ENCODE data around the gene TNFRSF12A.

TNFRSF12A gene

GRCh38 chr16:3020247-3020603 is at the start of gene TNFRSF12A:
TNFRSF12A (plus strand) TSS chr16:3020368; CDS start chr16:3020398, 30 bp downstream.
- peak; percentile 74 for DNase-seq

DNA sequence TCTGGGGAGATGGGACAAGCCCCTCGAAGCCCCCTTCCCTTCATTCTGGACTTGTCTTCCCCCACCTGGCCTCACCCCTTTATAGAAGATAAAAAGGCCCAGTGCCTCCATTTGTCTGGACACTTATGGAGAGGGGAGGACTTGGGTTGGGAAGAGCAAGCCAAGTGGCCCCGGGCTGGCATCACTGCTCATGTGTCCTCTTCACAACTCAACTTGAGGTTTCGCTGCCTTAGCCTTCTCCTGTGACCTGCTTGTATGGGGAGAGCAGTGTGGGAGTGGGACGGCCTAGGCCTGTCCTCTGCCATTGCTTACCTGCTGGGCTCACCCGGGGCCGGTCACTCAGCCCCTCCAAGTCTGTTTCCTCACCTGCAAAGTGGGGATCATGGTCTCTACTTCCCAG is 49.6 kb upstream of the TNFRSF12A start:
- DNase-seq, result no peak

DNA sequence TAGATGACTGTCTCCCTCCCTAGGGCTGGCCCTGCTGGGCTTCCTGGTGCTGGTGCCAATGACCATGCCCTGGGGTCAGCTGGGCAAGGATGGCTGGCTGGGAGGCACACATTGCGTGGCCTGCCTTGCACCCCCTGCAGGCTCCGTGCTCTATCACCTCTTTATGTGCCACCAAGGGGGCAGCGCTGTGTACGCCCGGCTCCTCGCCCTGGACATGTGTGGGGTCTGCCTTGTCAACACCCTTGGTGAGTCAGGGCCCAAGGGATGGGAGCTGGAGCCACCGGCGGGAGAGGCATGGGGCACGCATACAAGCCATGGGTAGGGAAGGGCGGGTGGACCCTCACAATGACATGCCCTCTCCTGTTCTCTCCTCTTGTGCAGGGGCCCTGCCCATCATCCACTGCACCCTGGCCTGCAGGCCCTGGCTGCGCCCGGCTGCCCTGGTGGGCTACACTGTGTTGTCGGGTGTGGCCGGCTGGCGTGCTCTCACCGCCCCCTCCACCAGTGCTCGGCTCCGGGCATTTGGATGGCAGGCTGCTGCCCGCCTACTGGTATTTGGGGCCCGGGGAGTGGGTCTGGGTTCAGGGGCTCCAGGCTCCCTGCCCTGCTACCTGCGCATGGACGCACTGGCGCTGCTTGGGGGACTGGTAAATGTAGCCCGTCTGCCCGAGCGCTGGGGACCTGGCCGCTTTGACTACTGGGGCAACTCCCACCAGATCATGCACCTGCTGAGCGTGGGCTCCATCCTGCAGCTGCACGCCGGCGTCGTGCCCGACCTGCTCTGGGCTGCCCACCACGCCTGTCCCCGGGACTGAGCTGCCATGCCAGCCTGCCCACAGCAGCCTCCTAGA is 48.8 kb upstream of the TNFRSF12A start:
- DNase-seq, result no peak

DNA sequence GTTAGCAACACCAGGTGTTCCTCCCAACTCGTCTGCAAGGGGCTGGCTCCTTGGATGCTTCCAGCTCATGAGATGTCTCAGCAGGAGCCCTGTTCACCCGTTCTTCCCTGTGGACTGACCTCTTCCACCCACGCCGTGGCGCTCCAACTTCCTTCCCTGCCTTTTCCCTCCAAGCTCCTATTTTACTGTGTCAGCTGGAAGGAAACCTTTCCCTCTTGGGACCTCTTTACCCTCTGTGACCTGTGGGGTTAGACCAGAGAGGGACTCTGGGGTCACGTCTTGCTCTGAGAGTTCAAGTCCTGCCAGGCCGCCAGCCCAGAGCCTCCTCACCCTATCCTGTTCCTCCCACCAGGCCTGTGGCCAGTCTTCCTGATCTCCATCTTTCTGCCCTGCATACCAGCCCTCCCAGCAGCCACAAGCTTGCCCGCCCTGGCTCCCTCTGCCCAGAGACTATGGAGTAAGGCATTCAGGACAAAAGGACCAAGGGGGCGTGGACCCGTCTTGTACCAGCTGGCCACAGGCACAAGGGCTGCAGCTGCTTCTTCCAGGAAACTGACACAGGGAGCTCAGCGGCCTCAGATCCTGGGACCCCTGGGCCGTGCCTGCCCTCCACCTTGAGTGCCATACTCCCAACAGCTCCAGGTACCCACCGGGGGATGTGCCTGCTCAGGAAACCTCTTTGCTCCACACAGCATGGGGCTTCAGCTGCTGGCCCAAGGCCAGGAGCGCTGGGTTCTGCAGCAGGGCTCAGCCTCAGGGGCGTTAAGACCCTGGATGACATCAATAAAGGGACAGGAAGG is 48.0 kb upstream of the TNFRSF12A start:
- no peak for DNase-seq

DNA sequence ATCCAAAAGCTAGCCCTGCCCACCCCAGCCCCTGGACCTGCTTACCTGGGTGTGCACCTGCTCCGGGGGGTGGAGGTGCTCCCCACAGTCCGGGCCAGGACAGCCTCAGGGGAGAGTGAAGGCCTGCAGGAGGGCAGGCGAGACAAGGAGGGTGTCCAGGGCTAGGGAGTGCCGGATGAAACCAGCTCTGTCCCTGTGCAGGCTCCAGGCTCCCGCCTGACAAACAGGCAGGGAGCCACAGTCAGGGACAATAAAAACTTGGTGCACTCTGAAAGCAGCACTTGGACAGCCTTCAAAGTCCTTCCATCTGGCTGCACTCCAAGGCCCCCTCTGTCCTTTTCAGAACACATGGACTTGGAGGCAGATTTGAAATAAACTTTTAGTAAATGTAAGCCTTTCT is 47.1 kb upstream of the TNFRSF12A start:
- DNase-seq, result no peak

- no peak for DNase-seq
Observed at GRCh38 chr16:2973605-2974318, 46.4 kb upstream of the TNFRSF12A start.

- no peak for DNase-seq
Observed at GRCh38 chr16:2974319-2975056, 45.7 kb upstream of the TNFRSF12A start.

DNA sequence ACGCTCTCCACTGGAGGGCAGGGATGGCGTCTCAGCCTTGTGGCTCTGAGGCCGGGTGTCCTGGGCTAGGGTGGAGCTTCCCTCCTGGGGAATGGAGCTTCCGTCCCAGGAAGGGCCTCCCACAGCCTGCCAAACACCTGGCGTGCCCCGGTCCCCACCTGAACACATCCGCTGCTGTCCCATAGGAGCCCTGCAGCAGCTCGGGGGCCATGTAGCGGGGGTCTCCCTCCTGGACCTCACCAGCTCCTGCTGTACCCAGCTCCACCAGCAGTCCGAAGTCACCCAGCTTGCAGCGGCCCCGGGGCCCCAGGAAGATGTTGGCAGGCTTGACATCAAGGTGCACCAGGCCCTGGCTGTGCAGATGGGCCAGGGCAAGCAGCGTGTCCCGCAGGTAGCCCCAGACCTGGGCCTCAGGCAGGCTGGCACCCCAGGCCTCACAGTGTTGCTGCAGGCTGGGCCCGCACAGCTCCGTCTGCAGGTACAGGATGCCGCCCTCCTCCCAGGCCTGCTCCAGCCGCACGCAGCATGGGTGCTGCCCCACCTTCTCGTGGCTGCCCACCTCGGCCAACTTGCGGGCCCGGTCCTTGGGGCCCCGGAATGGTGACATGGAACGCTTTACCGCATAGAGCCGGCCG is 44.9 kb upstream of the TNFRSF12A start:
- no peak for DNase-seq

DNA sequence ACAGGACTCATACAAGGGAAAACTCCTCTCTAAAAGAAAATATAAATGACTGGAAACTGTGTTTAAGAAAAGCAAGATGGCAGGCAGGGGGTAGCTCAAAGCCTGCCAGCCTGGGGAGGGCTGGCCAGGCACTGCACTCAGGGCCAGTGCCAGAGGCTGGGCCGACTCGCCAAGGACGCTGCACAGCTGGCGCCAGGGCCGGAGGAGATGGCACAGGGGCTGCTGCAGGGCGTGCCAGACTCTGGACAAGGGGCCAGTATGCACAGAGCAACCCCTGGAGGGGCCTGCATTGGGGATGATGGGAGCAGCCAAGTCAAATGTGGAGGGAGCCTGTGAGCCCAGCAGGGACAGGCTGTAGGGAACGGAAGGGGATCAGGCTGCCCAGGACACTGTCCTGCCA is 44.0 kb upstream of the TNFRSF12A start:
- DNase-seq, result no peak

DNA sequence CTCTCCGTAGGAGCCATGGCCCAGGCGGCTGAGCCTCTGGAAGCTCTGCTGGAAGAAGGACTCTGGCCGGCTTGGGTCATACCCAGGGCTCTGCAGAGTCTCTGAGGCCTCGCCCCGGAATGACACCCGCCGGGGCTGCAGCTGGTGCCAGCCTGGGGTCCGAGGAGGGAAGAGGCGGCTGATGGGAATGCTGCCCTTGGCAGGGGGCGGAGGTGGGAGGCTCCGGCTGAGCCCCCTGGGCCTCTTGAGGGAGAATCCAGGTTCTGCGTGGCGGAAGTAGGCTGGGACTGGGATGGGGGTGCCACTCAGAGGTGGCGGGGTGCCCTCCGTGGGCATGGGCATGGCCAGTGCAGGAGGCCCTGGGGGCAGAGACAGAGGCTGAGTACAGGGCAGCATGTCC is 43.5 kb upstream of the TNFRSF12A start:
- no peak for DNase-seq

GRCh38 chr16:2977440-2977839 is 42.7 kb upstream of the TNFRSF12A start:
- DNase-seq, result no peak

DNA sequence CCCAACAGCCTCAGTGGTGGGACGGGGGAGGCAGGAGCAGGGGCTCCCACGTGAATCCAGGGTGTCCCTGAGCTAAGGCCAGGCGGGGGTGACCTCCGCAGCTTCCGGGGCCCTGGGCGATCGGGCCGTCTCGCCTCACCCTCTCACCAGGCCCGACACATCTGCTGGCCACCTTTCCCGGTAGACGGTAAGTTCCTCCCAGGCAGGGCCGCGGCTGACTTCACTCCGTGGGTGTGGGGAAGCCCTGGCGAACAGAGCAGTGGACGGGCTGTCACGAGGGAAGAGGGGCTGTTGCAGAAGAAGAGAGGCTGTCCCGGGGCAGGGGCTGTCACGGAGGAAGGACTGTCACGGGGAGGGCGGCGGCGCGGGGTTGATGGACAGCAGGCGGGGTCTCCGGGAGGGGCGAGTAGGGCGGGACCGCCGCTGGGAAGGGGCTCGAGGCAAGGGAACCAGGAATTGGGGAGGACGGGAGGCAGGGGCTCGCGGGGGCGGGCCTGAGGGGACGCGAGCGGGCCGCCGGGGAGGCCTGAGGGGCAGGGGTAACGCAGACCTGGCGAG is 40.4 kb upstream of the TNFRSF12A start:
- DNase-seq, result no peak

DNA sequence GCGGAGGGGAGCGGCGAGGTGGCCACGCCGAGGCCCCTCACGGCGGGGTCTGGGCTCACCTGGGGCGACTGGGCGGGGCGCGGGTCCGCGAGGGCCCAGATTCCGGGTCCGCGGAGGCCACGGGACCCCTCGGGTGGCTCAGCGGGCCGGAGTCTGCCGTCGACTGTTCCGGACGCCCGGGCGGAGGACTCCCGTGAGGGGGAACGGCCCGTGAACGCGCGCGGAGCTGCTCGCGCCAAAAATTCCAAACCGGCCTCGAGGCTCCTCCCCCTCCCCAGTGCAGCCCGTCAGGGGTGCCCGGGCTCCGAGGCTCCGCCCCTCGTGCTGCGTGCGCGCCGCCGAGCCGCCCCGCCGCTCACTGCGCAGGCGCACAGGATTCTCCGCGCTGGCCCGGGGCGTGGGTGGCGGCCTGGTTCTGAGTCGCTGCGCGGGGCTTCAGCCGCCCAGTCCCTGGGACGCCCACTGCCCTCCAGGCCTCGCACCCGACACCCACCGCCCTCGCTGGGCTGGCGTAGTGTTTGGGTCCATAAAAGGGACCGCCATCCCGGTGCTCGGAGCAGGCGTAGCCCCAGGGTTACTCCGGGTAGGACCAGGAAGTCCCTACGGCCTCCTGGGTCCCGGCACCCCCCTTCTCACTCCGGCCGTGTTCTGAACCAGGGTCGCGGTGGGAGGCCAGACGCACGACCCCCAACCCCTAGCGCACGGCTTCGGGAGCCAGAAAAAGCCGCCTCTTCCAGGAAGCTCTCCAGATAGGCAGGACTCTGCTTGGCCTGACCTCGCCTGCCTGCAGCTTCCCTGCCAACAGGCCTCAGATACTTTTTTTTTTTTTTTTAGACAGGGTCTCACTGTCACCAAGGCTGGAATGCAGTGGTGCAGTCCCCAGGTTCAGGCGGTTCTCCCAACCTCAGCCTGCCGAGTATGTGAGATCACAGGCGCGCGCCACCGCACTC is 39.7 kb upstream of the TNFRSF12A start, which contains the start of gene PKMYT1:
PKMYT1 (minus strand) TSS at position 220 of the 950 bp plus-strand sequence. CDS start 789 bp downstream, outside the sequence.
- DNase-seq, result peak; percentile 94

DNA sequence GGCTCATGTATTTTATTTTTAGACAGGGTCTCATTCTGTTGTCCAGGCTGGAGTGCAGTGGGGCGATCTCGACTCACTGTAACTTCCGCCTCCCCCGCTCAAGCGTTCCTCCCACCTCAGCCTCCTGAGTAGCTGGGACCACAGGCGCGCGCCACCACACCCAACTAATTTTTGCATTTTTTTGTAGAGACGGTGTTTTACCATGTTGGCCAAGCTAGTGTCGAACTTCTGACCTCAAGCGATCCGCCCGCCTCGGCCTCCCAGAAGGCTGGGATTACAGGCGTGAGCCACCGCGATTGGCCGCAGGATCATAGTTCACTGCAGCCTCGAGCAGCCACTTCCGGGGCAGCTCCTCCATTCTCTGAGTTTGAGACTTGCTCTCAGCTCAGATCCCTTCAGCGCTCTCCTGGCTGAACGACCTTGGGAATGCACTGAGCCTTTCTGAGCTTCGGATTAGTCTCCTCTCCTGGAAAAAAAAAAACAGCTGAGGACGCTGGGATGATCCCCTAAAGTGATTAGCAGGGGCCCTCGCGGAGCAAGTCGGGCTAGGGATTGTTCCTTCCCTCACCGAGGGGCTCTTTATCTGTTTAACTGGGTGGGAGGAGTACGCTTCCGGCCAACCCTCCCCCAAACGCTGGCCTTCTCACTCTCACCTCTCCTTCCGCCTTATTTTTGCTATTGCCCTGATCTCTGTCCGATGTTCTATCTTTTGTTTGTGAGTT is 38.8 kb upstream of the TNFRSF12A start:
- no peak for DNase-seq

- DNase-seq, result no peak
Observed at GRCh38 chr16:2981899-2982250, 38.3 kb upstream of the TNFRSF12A start.

DNA sequence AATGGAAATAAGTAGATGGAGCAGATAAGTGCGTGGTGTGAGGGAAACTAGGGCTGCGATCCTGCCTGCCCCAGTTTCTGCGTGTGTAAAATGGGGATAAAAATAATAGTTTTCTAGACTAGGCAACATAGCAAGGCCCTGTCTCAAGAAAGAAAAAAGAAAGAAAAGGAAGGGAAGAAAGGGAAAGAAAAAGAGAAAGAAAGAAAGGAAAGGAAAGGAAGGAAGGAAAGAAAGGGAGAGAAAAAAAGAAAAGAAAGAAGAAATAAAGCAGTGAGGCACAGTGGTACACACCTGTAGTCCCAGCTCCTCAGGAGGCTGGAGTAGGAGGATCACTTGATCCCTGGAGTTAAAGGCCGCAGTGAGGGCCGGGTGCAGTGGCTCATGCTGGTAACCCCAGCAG is 37.8 kb upstream of the TNFRSF12A start:
- no peak for DNase-seq

- peak; percentile 69 for DNase-seq
Observed at GRCh38 chr16:2983706-2984136, 36.4 kb upstream of the TNFRSF12A start.

- no peak for DNase-seq
Observed at GRCh38 chr16:2985462-2985861, 34.7 kb upstream of the TNFRSF12A start.

- DNase-seq, result no peak
Observed at GRCh38 chr16:2985893-2986355, 34.2 kb upstream of the TNFRSF12A start.
